Loucy (cell line): Measurements from ENCODE around the gene DLX3.

Experiments used
- H2AFZ ChIP-seq: fragments of 200-600 bp; sonication (generic); 2 replicates; pipeline ENCODE4 v1.6.0; 2016; ENCODE audit warnings: antibody characterized with exemption, mild to moderate bottlenecking, low read length, moderate library complexity
- H3F3A ChIP-seq: fragments of 200-600 bp; 2 replicates; pipeline ENCODE4 v1.6.0; 2016; ENCODE audit warnings: antibody characterized with exemption, low read depth, mild to moderate bottlenecking
- H3K27me3 ChIP-seq: fragments of 200-600 bp; sonication (generic); 2 replicates; pipeline ENCODE4 v1.6.1; 2014; ENCODE audit warnings: low read length, mild to moderate bottlenecking; ENCODE audit not compliant: insufficient read depth, poor library complexity, severe bottlenecking
- H3K36me3 ChIP-seq: fragments of 200-600 bp; sonication (generic); 2 replicates; pipeline ENCODE4 v1.6.1; 2016; ENCODE audit warnings: low read length; ENCODE audit not compliant: insufficient read depth
- H3K4me1 ChIP-seq: fragments of 200-600 bp; sonication (generic); 2 replicates; pipeline ENCODE4 v1.5.1; 2014; ENCODE audit warnings: low read length, mild to moderate bottlenecking; ENCODE audit not compliant: insufficient read depth, poor library complexity, severe bottlenecking
- H3K4me2 ChIP-seq: fragments of 200-600 bp; sonication (generic); 2 replicates; pipeline ENCODE4 v1.6.0; 2014; ENCODE audit warnings: antibody characterized with exemption, low read length, low read depth, mild to moderate bottlenecking; ENCODE audit not compliant: poor library complexity, severe bottlenecking
- H3K4me3 ChIP-seq: fragments of 200-600 bp; sonication (generic); 2 replicates; pipeline ENCODE4 v1.5.1; 2014; ENCODE audit warnings: low read length, mild to moderate bottlenecking, mixed read lengths; ENCODE audit not compliant: poor library complexity, severe bottlenecking
- H3K79me2 ChIP-seq: fragments of 200-600 bp; sonication (generic); 2 replicates; pipeline ENCODE4 v1.6.1; 2014; ENCODE audit warnings: low read length; ENCODE audit not compliant: insufficient read depth
- H3K9ac ChIP-seq: fragments of 200-600 bp; sonication (generic); 2 replicates; pipeline ENCODE4 v1.6.0; 2014; ENCODE audit warnings: mild to moderate bottlenecking, low read depth, low read length, moderate library complexity; ENCODE audit not compliant: poor library complexity, severe bottlenecking
- H3K9me2 ChIP-seq: fragments of 200-600 bp; sonication (generic); replicated peaks from 2 replicates; pipeline ENCODE4 v1.6.1; 2016; ENCODE audit warnings: low read depth, low read length, mixed read lengths
- H3K9me3 ChIP-seq: fragments of 200-600 bp; sonication (generic); 2 replicates; pipeline ENCODE4 v1.6.1; 2014; ENCODE audit warnings: mild to moderate bottlenecking, antibody characterized with exemption, low read length, low read depth; ENCODE audit not compliant: insufficient read depth
- H4K20me1 ChIP-seq: fragments of 200-600 bp; sonication (generic); 2 replicates; pipeline ENCODE4 v1.6.0; 2014; ENCODE audit warnings: antibody characterized with exemption, low read length, mild to moderate bottlenecking; ENCODE audit not compliant: insufficient read depth, poor library complexity, severe bottlenecking
- CTCF ChIP-seq: fragments of 200-600 bp; sonication (generic); conservative IDR thresholded peaks from 2 replicates; pipeline ENCODE4 v1.5.1; 2014; ENCODE audit warnings: mild to moderate bottlenecking, antibody characterized with exemption, low read length
- EZH2phosphoT487 ChIP-seq: fragments of 200-600 bp; IDR thresholded peaks from 2 replicates; pipeline ENCODE4 v1.6.1; 2018; ENCODE audit warnings: antibody characterized with exemption, mild to moderate bottlenecking, moderate library complexity, borderline replicate concordance

The DLX3 gene

GRCh38 chr17:49957350-49957749 lies 37.7 kb downstream of the DLX3 start:
- Histone ChIP-seq H4K20me1 (no peaks in the 10 kb centered on the region), H3K9me3 (no peaks in the 10 kb centered on the region), H3K4me2 (no peak overlapping the region), H3K9me2 (no peaks in the 10 kb centered on the region), H3F3A (no peaks in the 10 kb centered on the region), H3K4me1 (peaks cover 17% of the 10 kb centered on the region), H3K79me2 (no peaks in the 10 kb centered on the region), H3K36me3 (no peaks in the 10 kb centered on the region), H3K4me3 (no peak overlapping the region), H3K27me3 (no peaks in the 10 kb centered on the region), H2AFZ (no peak overlapping the region), H3K9ac (no peak overlapping the region)
- TF ChIP-seq CTCF, result no peak
- TF ChIP-seq EZH2phosphoT487, result no peak

- no peak overlapping the region for H3K4me3 ChIP-seq
- no peaks in the 10 kb centered on the region for H3F3A ChIP-seq
- no peaks in the 10 kb centered on the region for H3K27me3 ChIP-seq
- no peak overlapping the region for H3K4me2 ChIP-seq
- peaks cover 20% of the 10 kb centered on the region for H3K4me1 ChIP-seq
- H3K9ac ChIP-seq, result no peak overlapping the region
- no peaks in the 10 kb centered on the region for H3K9me2 ChIP-seq
- H3K9me3 ChIP-seq, result no peaks in the 10 kb centered on the region
- H4K20me1 ChIP-seq, result no peaks in the 10 kb centered on the region
- H2AFZ ChIP-seq, result no peak overlapping the region
- no peaks in the 10 kb centered on the region for H3K79me2 ChIP-seq
- H3K36me3 ChIP-seq, result no peaks in the 10 kb centered on the region
- TF ChIP-seq CTCF (no peak), EZH2phosphoT487 (no peak)
Measured at GRCh38 chr17:49956780-49957179, 38.2 kb downstream of the DLX3 start.

- Histone ChIP-seq H3K27me3 (no peaks in the 10 kb centered on the region), H3K4me2 (no peak overlapping the region), H3K36me3 (no peaks in the 10 kb centered on the region), H3K4me3 (no peak overlapping the region), H3K79me2 (no peaks in the 10 kb centered on the region), H3K9ac (no peak overlapping the region), H3K4me1 (peaks cover 20% of the 10 kb centered on the region), H2AFZ (no peak overlapping the region), H4K20me1 (no peaks in the 10 kb centered on the region), H3K9me3 (no peaks in the 10 kb centered on the region), H3K9me2 (no peaks in the 10 kb centered on the region), H3F3A (no peaks in the 10 kb centered on the region)
- TF ChIP-seq CTCF (no peak), EZH2phosphoT487 (no peak)
Measured at GRCh38 chr17:49955157-49955556, 39.9 kb downstream of the DLX3 start.
